Activated CD4-positive, CD25-positive, alpha-beta regulatory T cell treated with anti-CD3 and anti-CD28 coated beads, Interleukin-2, amount 50 U/mL, for 72 hours (primary cell): ENCODE data around the gene RSPRY1.

Experiments
- DNase-seq: peaks from one replicate; pipeline ENCODE4 v3.0.0; 2021

The RSPRY1 gene

DNA sequence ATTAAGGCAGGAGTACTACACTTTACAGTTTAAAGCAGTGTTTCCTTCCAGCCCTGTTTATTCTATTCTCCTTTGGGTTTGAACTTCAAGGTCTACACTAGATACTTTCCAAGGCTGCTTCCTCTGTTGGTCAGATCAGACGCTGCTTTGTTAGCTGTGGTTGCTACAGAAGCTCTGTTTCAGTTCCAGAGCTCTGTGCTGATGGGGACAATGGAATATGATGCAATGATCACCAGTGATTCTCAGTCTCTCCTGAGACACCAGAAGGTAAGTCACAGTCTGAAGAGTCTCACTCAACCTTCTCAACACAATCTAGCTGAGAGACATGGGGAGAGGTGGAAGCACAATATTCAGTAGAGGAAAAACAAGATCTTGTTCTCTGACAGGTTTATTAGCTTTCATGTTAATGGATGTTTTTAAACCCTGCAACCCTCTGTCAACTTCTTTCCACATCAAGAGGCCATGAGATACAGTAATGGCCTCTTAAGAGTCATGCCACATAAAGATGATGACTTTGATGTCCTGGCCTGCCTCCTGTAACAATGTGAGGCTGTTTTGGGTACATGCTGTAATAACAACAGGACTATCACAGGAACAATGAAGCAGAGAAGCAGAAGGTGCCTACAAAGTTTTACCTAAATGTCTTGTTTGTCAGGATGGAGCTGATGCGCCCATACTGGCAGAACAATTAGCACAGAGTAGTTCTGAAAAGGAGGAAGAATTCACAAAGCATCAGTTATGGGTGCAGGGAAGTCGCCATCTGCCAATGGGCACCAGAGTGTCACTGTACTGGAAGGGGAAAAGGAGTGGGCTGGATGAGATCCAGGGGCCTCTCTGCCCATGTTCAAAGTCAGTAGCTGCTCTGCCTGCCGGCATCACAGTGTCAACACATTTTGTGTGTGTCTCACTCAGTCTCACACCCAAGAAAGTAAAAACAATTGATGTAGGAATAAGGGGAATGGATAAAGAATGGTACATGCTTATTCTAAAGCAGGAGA is 33.7 kb upstream of the RSPRY1 start:
- DNase-seq: no peak

DNA sequence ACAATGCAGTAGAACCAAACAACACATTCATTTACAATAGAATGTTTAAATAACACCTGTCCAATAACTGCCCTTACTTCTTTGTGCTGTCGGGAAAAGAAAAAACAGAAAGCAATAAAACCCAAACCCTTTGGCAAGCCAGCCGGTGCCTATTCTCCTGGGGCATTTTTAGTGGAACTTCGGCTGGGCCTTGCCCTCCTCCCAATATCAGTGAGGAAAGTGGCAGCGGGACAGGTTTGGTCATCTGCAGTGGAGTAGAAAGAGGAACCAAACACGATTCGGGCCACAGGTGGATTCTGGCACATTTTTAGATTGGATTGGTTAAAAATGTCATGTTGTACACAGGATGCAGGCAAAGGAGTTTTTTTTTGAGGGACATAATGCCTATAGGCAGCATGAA is 32.3 kb upstream of the RSPRY1 start:
- no peak for DNase-seq

DNA sequence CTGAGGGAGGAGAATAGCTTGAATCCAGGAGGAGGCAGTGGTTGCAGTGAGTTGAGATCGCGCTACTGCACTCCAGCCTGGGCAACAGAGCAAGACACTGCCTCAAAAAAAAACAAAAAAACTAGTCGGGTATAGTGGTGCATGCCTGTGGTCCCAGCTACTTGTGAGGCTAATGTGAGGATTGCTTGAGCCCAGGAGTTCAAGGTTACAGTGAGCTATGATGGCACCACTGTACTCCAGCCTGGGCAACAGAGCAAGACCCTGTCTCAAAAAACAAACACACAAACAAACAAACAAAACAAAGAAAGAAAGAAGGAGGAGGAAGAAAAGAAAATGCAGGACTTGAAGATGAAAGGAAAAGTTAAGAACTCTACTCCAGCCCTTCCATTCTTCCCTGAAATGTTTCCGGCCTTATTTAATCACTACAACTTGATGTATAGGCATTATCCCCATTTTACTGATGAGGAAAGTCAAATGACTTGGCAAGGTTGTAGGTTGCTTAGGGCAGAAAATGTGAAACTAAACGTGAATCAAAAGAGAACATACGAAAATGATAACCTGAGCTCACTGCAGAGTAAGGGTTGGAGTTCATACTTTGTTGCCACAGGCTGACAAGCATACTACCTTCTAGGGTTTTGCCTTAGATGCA is 30.3 kb upstream of the RSPRY1 start:
- DNase-seq: no peak

DNA sequence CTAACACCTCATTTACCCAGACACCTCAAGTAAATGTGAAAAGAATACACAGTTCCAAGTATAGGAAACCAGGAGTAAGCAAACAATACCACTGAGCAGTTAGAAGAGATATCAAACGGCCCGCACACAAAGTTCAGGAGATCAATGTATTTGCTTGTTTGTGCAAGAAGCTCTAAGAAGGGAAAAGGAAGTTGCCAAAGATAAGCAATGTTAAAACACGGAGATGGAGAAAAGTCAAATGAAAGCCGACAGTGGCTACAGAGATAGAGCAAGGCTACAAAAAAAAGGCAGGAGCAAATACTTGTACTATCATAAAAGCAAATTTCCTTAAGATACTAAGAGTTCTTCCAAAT is 29.8 kb upstream of the RSPRY1 start:
- DNase-seq: no peak

DNA sequence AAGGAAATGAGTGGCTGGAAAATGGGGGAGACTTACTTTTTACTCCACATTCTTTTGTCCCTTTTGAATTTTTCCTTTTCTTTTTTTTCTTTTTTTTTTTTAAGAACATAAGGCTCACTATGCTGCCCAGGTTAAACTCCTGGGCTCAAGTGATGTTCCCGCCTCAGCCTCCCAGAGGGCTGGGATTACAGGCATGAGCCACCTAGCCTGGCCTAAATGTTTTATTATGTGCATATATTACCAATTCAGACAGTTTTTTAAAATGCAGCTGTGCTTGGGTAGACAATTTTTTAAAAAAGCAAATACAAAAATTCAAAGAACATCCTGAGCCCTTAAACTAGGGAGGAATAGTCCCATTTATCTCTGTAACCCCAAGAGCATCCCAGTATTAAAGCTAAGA is 28.6 kb upstream of the RSPRY1 start:
- DNase-seq: no peak

DNA sequence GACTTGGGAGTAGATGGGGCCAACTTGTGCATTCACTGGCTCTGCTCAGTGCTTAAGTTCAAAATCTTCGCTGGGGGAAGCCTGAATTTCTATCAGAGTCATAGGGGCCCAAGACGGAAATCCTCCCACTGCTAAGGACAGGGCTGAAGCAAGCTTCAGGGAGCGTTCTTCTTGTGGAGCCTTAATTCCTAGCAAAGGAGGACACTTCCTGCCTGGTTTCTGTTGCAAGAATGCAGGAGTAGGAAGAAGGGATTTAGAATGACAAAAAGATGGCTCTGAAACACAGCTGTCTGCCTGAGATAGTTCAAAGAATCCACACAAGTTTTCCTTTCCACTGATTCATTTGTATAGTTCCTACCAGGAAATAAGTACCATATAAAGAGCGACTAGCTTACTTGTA is 26.7 kb upstream of the RSPRY1 start:
- DNase-seq: no peak

DNA sequence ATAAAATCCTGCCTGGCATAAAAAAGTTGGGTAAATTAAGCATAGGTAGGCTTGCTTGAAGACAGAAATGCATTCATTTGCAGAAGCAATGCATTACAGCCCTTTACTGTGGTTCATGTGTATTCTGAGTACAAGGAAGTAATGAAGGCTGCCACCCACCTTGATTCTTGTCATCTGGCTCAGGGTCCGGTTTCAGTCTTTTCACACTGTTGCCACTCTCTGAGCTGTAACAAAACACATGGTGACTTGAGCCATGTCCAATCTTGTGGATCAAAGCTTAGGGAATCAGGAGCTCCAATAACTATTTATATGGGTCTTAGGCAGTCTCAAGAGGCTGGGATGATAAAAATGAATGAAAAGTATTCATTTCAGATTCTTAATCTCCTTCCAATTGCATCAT is 22.3 kb upstream of the RSPRY1 start:
- no peak for DNase-seq

DNA sequence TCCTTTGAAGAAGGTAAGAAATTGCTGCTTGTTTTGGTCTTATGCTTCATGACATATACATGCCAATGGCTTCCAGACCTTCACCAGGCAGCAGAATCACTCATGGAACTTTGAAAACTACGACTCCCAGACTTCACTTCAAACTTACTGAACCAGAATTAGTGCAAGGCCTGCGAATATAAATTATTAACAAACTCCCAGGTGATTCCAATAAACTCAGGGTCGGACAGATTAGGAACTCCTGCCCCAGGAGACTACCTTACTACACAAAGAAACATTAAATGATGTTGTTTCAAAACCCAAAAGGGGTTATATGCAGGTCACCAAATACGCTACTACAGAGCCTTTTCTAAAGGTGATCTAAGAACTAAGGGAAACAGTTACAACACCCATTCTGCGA is 20.6 kb upstream of the RSPRY1 start:
- no peak for DNase-seq

DNA sequence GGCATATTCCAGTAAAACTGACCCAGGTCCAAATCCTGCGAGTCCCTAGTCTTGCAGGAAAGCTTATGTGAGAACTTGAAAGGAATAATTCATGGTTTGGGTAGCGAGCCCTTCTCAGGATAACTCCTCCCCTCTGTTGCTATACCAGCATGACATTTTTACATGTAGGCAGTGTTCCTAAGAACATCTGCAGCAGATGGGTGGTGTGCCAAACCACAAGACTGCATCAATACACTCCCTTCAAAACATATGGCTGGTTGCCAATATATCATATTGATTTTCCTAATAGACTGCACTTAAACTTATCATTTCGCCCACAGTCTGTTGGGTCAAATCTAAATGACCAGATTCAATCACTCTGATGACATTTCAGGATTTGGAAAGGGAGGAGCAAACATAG is 20.2 kb upstream of the RSPRY1 start:
- DNase-seq: no peak

DNA sequence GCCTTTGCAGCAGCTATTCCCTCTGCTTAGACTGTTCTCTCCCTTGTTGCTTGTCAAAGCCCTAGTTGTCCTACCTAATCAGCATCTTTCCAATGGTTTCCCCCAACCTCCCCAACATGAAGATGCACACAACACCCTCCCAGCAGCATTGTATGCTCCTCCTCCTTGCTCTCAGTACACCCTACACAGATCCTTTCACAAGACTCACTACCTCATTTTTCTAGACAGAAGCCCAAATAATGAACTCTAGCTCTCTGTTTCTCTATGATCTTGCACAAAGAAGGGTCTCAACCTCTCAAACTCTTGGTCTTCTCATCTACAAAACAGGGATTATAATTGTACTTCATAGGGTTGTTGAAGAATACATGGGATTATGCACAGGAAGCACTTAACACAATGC is 19.7 kb upstream of the RSPRY1 start:
- no peak for DNase-seq

DNA sequence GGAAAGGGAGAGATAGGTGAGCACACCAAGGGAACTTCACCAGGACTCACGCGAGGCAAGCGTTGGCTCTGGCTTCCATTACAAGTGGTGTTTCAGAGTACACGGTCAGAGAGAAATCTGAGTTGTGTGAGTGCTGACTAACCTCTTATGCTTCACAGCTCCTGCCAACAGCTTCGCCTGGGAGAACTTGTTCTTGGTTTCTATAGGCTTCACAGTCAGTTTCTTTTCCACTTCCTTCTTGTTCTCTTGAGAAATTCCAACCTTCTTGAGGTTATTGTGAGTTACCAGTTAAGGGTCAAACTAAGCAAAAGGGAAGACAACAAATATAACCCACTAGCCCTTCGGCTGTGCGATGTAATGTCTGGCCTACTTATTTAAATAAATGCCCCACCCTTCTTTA is 19.2 kb upstream of the RSPRY1 start:
- no peak for DNase-seq

DNA sequence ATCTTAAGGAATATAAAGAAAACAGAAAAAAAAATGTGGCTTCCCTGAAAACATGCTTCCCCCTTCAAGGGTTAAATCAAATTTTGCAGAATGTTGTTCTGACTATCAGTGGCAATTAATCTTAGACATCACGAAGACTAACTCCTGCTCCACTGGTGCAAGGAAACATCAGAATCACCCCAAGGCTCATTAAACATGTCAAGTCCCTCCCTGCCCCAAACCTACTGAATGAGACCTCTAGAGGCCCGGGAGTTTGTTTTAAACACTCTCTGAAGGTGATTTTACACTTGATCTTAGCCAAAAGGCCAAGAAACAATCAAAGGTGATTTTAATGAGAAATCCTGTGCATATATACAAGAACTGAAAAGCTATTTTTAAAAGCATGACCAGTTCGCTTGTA is 18.6 kb upstream of the RSPRY1 start:
- no peak for DNase-seq

DNA sequence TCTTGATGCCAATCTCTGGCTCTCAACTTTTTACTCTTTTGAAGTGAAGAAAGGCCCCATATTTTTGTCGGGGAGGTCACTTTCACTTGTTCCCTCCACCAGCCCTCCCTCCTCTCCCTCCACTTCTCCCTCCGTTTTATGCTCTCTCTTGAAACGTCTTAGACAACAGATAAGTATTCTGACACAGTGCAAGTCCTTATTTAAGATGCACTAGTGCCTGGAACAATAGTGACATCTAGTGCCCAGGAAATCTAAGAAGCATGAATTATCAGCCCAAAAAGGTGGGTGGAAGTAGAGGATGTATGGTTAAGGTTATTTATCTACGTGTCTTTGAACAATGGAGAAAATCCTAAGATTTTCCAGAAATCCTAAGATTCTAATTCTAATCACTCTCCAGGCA is 18.2 kb upstream of the RSPRY1 start:
- no peak for DNase-seq

DNA sequence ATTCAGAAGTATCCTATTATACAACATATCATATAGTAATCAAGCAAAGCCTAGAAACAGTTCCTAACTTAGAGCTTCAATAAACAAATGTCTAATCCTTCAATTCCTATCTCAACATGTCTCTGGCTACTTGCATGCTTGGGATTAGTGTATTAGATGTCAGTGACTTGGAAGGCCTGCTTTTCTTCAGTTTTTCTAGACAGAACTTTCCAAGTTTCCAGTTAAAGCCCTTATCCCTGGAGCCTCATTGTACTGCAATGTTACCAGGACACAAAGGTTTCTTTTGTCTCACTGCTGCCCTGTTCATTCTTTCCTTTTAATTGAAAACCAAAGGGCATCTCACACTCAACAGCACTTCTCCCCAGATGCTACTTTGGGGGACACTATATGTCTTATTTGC is 16.8 kb upstream of the RSPRY1 start:
- DNase-seq: no peak

DNA sequence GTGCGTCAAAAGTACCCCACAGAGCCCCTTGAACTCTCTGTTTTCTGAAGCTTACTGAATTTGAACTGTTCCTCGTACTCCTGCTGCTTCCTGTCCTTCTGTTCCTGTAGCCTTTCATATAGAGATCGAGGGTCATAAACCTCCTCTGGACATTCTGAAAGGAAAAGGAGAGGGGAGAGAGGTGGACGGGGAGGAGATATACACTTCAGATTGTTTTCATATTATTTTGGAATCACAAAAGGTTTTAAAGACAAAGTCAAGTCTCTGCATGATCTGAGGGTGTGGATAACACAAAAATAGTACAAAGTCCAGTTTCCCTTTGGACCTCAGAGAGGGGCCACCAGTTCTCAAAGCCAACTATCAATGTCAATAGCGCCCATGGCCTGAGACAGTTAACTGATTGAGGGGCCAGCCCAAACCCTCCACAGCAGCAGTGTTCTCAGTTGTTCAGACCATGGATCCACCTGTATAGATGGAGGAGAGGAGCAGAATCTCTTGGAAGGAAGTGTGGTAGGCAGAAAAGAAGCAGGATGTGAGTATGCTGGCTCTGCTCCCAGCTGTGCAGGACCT is 13.3 kb upstream of the RSPRY1 start:
- no peak for DNase-seq

DNA sequence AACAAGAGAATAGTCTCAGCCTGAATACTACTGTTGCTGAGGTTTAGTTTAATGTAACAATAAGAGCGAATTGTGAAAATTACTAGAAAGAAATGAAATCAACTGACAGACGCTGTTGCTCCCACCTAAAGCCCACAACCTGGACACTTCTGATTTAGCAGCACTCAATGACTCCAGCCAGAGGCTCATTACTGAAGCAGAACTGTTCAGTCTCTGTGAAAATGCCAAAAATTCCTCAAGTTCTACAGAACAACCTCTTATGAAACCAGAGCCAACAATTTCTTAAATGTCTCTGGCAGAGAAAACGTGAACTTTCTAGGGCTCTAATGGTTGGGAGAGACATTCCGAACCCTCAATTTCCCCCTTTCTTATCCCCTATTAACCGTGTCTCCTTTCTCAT is 10.2 kb upstream of the RSPRY1 start:
- no peak for DNase-seq

DNA sequence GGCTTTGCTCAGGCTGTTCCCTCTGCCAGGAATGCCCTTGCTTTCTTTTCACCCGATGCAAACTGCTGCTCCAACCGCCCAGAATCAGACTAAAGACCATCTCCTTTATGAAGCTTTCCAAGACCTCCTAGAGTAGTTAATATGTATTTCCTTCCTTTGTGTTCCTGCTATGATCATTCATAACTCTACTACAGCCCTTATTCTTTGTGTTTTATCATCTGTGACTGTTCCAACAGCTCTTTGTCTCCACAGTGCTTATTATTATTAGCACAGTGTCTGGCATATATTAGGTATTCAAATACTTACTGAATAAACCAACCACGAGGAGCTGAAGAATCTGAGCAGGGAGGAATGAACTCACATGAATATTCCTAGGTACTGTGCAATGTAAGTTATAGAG is 7.9 kb upstream of the RSPRY1 start:
- no peak for DNase-seq

DNA sequence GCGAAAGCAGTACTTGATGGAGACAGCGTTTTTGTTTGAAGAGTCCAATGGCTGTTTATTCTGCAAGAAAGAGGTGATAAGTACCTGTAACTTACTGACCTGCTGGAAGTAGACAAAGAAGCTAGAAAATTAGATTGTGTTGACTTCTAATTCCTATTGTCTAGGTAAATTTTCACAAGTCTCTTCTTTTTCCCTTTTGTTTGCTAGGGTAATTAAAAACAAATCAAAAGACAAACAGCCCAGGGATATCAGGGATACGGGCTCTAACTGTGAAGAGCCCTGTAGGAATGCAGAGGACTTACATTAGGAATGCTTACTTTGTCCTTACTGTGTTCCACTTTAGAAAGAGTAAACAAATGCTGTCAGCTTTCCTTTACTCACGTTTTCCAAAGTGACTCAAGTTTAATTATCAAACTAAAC is 7.3 kb upstream of the RSPRY1 start:
- DNase-seq: no peak

DNA sequence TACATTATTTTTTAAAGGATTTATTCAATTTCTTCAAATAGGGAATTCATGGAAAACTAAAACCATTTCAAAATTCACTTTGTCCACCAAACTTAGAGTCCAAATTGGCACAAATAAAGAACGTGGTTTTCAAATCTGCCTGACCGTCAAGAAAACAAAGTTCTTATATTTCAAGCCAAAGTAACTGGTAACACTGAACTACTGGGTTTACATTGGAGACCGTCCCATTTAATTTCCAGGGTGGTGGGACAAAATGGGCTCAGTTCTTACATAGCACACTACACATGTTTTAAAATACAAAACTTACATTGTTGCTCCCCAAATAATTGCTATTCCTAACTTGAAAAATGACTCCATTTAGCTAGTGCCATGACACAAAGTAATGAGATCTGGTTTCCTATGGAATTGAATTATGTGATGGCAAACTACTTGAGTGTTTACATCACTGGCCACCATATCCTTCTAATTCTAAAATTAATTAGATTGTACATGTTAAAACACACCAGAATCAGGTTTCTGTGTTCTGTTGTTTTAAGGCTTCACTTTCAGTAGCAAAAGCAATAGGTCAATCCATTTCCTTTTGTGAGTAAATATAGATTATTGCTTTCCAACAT is 6.8 kb upstream of the RSPRY1 start:
- DNase-seq: no peak

DNA sequence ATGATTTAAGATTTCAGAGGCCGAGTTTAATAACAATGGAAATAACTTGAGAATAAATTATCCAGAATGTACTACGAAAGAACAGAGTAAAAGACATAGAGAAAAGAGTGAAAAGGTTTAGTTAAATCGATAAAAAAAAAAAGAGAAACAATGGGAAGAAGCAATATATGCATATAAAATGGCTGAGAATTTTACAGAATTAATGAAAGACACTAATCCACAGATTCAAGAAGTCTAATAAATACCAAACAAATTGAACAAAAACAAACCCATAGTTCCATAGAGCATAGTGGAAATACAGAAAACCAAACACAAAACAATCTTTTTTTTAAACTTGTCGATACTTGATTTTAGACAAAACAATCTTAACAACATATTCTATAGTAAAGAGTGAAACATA is 2.0 kb upstream of the RSPRY1 start:
- no peak for DNase-seq

DNA sequence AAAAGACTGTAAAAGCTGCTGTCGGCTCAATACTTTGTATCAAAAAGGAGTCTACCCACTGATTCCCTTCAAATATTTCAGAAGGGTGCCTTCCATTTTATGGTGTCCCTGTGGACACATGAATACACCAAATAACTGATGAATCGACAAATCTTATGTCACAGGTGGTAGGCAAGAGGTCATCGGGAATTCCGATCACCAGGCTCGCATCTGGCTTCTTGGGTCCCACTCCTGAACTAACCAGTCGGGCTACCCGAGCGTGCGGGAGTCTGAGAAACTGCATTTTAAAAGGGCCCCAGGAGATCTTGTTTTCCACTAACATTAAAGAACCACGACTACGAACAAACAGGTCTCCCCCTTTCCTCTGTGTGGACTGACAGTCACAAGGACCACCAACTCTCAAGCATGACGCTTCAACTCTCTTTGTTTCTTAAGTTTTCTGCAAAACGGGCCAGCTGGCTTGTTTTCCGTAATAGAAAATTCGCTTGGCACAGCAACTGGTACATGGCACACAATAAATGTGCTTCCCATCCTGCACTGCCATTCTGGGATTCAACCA is 1.2 kb upstream of the RSPRY1 start:
- no peak for DNase-seq

DNA sequence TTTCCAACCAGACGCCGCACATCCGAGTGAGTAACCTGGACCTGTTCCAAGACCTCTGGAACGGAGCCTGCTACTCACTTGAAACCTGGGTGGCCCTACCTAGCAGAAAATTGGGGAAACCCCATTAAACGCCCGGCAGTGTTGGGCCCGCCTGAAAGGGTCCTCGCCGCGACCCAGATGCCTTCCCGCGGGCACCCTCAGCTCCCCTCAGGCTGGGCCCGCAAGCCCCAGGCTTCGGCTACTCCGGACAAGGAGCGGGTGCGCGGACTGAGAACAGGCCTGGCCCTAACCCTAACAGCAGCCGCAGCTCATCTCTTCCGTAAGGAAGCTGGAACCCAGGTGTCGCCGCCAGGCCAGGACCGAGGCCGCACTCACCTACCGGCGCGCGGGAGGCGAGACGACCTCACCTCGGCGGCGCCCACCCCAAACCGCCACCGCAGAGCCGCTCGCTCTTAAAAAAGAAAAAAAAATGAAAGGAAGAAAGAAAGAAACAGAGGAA is 634 bp upstream of the RSPRY1 start:
- no peak for DNase-seq
